Naive thymus-derived CD4-positive, alpha-beta T cell (primary cell): ENCODE results near the gene NANOS2. TPM values are rescaled to one million over a fixed set of nuclear protein-coding genes. Genes with fewer than 3 reads are reported as not detected.

Experiments used
- ATAC-seq: fragments of 150-1000 bp; cut with Tn5 transposase; 2 replicates; pipeline ENCODE4 v1.10.0; 2021; ENCODE audit warnings: mild to moderate bottlenecking, moderate library complexity
- CTCF ChIA-PET: fragments of 350-600 bp; sonication (Branson Sonifier 250); formaldehyde crosslinking; loops from one replicate; lab custom pipeline; 2021; ENCODE audit warnings: antibody characterized with exemption; lab: Charles Lee
- POLR2A ChIA-PET: fragments of 350-600 bp; sonication (Branson Sonifier 250); formaldehyde crosslinking; loops from one replicate; lab custom pipeline; 2021; ENCODE audit warnings: antibody characterized with exemption, inconsistent platforms; lab: Charles Lee
- DNase-seq, 9 donors: peaks; one replicate each; pipeline versions ENCODE4 v3.0.0 to v3.0.0-alpha.2; 2020 to 2022; ENCODE audit warnings: mixed read lengths in 1 of 9
- H3K27ac ChIP-seq: one replicate; pipeline ENCODE4 v1.7.0; 2013; ENCODE audit warnings: mild to moderate bottlenecking, low read depth, low read length, moderate library complexity
- H3K27me3 ChIP-seq, 2 donors: one replicate each; pipeline ENCODE4 v1.7.0; 2013; ENCODE audit warnings: low read length in 2 of 2, mild to moderate bottlenecking in 2 of 2, moderate library complexity in 2 of 2; ENCODE audit not compliant: control insufficient read depth in 2 of 2, insufficient read depth in 2 of 2
- H3K36me3 ChIP-seq, 3 experiments: 1 replicate in 2 of 3; 2 replicates in 1 of 3; pipeline ENCODE4 v1.7.0; 2013; ENCODE audit warnings: low read length in 3 of 3, mild to moderate bottlenecking in 3 of 3, moderate library complexity in 1 of 3; ENCODE audit not compliant: insufficient read depth in 3 of 3, control insufficient read depth in 2 of 3
- H3K4me1 ChIP-seq, 2 donors: one replicate each; pipeline ENCODE4 v1.7.0; 2013; ENCODE audit warnings: low read length in 2 of 2, mild to moderate bottlenecking in 2 of 2, moderate library complexity in 1 of 2; ENCODE audit not compliant: control insufficient read depth in 2 of 2, insufficient read depth in 2 of 2
- H3K4me3 ChIP-seq: 2 replicates; pipeline ENCODE4 v1.7.0; 2013; ENCODE audit warnings: mild to moderate bottlenecking, low read length
- H3K9me3 ChIP-seq, 3 experiments: 1 replicate in 2 of 3; 2 replicates in 1 of 3; pipeline ENCODE4 v1.7.0; 2013; ENCODE audit warnings: low read length in 3 of 3; ENCODE audit not compliant: control insufficient read depth in 2 of 3
- H3K27ac Mint-ChIP-seq, 9 donors: one replicate each; pipeline ENCODE4 v1.8.0; 2020 to 2022; ENCODE audit warnings: mixed read lengths in 9 of 9, mild to moderate bottlenecking in 8 of 9, moderate library complexity in 5 of 9, inconsistent platforms in 2 of 9
- H3K27me3 Mint-ChIP-seq, 5 donors: one replicate each; pipeline ENCODE4 v1.8.0; 2021 to 2022; ENCODE audit warnings: mixed read lengths in 5 of 5, mild to moderate bottlenecking in 1 of 5
- H3K36me3 Mint-ChIP-seq, 5 donors: one replicate each; pipeline ENCODE4 v1.8.0; 2020 to 2022; ENCODE audit warnings: mixed read lengths in 5 of 5, mild to moderate bottlenecking in 3 of 5, inconsistent platforms in 1 of 5
- H3K4me1 Mint-ChIP-seq, 7 donors: one replicate each; pipeline ENCODE4 v1.8.0; 2020 to 2022; ENCODE audit warnings: mixed read lengths in 7 of 7, mild to moderate bottlenecking in 3 of 7, inconsistent platforms in 1 of 7
- H3K4me3 Mint-ChIP-seq, 10 donors: one replicate each; pipeline ENCODE4 v1.8.0; 2020 to 2022; ENCODE audit warnings: mild to moderate bottlenecking in 10 of 10, mixed read lengths in 10 of 10, moderate library complexity in 6 of 10, inconsistent platforms in 2 of 10
- H3K9me3 Mint-ChIP-seq, 11 donors: one replicate each; pipeline ENCODE4 v1.8.0; 2020 to 2022; ENCODE audit warnings: mixed read lengths in 11 of 11, mild to moderate bottlenecking in 4 of 11, inconsistent platforms in 1 of 11, moderate library complexity in 1 of 11
- intact Hi-C, 2 donors: fragments of 100-400 bp; cut with micrococcal nuclease; formaldehyde crosslinking; loops; one replicate each; pipeline ENCODE4 v1.15.1; 2023
- polyA plus RNA-seq, 2 donors: library from polyadenylated mRNA; unstranded; fragments of 300-500 nt; fragmentation: Illumina TruSeq; gene quantifications; one replicate each; pipeline ENCODE4 v1.2.3, GENCODE V29; 2021
- total RNA-seq, 6 experiments: library from RNA in 5 of 6; stranded (reverse) in 5 of 6; gene quantifications; 1 replicate in 5 of 6; 2 replicates in 1 of 6; pipeline ENCODE4 v1.2.3 and lab custom pipeline; 2021 to 2026

NANOS2 gene
- total and polyA plus RNA-seq, 7 experiments from 2014 or later: not detected

GRCh38 chr19:45940515-45940805 lies 25.9 kb upstream of the NANOS2 start:
- Histone ChIP-seq H3K27ac (no peak overlapping the region), H3K4me1 (no peaks in the 10 kb centered on the region), H3K36me3 (no peaks in the 10 kb centered on the region), H3K9me3 (no peaks in the 10 kb centered on the region), H3K27me3 (peaks cover 0 to 4% of the 10 kb centered on the region in 2 donors), H3K4me3 (no peak overlapping the region)
- H3K27ac Mint-ChIP-seq: no peak overlapping the region
- peaks cover 0 to 5% (median 4%) of the 10 kb centered on the region in 5 donors for H3K36me3 Mint-ChIP-seq
- DNase-seq: no peak
- ChIA-PET POLR2A (no interaction called here), CTCF (no interaction called here)
- ATAC-seq: no peak
- H3K4me1 Mint-ChIP-seq: peaks cover 0 to 9% (median 0%) of the 10 kb centered on the region in 7 donors
- H3K4me3 Mint-ChIP-seq: no peak overlapping the region
- peaks cover 26 to 50% (median 44%) of the 10 kb centered on the region in 5 donors for H3K27me3 Mint-ChIP-seq
- intact Hi-C loops: no loop called here
- H3K9me3 Mint-ChIP-seq: peaks cover 0 to 7% (median 2%) of the 10 kb centered on the region in 11 donors

DNA sequence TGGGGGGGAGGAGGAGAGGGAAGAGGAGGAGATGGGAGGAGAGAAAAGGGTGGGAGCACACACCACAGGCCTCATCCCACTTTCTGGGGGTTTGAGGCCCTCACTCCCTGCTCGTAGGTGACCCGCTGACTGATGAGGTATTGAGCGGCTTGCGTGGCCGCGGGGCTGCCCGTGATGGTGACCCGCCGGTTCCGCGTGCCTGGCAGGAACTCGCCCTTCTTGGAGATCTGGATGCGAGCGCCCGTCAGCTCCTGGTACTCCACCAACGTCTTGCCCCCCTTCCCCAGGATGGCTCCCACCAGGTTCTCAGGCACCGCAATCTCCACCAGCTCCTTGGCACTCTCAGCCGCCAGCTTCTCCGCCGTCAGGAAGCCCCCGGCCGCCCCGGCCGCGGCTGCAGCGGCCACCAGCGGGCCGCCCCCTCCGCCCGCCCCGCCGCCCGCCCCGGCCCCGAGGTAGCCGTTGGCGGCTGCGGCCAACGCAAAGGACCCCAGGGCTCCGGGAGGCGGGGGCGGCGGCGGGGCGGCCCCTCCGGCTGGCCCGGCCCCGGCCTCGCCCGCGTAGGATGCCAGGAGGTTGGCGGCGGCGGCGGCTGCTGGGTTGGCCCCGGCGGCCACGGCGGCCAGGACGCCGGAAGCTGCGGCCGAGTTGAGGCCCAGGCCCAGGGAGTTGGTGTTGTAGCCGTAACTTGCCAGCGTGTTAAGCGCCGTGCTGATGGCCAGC lies 25.4 kb upstream of the NANOS2 start:
- H3K4me1 ChIP-seq: no peaks in the 10 kb centered on the region
- DNase-seq (no peak), ATAC-seq (no peak)
- no peak overlapping the region for H3K27ac ChIP-seq
- Mint-ChIP-seq H3K4me1 (peaks cover 0 to 9% (median 0%) of the 10 kb centered on the region in 7 donors), H3K27ac (no peak overlapping the region), H3K36me3 (peaks cover 0 to 5% (median 4%) of the 10 kb centered on the region in 5 donors), H3K9me3 (peaks cover 0 to 7% (median 2%) of the 10 kb centered on the region in 11 donors), H3K4me3 (no peak overlapping the region), H3K27me3 (peaks cover 30 to 50% (median 49%) of the 10 kb centered on the region in 5 donors)
- no peaks in the 10 kb centered on the region for H3K36me3 ChIP-seq
- intact Hi-C loops: no loop called here
- no peak overlapping the region for H3K4me3 ChIP-seq
- POLR2A ChIA-PET: interaction anchor here (0.6 kb wide), 1 partner anchor 96 kb away, joined by 3 read pairs; no protein-coding TSS in a partner anchor
- CTCF ChIA-PET: no interaction called here
- peaks cover 0 to 4% of the 10 kb centered on the region in 2 donors for H3K27me3 ChIP-seq
- no peaks in the 10 kb centered on the region for H3K9me3 ChIP-seq

DNA sequence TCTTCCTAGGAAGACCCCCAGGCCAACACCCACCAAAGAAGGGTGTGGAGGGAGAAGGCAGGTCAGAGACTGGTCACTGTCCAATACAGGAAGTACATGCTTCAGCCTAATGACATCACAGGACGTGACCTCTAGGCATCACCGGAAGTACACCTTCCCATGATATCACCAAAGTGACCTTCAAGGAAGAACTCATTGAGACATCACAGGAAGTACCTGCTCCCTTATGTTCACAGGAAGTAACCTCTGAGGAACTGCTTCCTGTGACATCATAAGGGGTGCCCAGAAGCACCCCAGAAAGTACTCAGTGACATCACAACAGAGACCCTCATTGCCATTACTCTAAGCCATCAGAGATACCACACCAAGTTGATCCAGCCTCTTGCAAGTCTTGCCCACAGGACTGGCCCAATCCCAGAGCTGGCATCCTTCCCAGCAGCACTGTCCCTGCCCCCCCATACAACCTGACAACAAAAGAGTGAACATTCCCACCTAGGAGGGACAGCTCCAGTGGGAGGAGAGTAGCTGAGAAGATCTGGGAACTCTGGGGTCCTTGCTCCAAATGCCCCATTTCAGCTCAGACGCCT lies 24.2 kb upstream of the NANOS2 start:
- POLR2A ChIA-PET: no interaction called here
- H3K27me3 ChIP-seq: peaks cover 0 to 4% of the 10 kb centered on the region in 2 donors
- DNase-seq (no peak), ATAC-seq (no peak)
- Mint-ChIP-seq H3K27me3 (peaks cover 40 to 61% (median 45%) of the 10 kb centered on the region in 5 donors), H3K36me3 (peaks cover 0 to 5% (median 4%) of the 10 kb centered on the region in 5 donors), H3K4me3 (peak overlapping the region in 1 of 10 donors; percentile 38), H3K27ac (no peak overlapping the region), H3K9me3 (peaks cover 0 to 7% (median 2%) of the 10 kb centered on the region in 11 donors), H3K4me1 (peaks cover 0 to 9% (median 0%) of the 10 kb centered on the region in 7 donors)
- H3K36me3 ChIP-seq: no peaks in the 10 kb centered on the region
- intact Hi-C loops: no loop called here
- CTCF ChIA-PET: no interaction called here
- no peaks in the 10 kb centered on the region for H3K4me1 ChIP-seq
- no peaks in the 10 kb centered on the region for H3K9me3 ChIP-seq
- no peak overlapping the region for H3K4me3 ChIP-seq
- H3K27ac ChIP-seq: no peak overlapping the region

GRCh38 chr19:45935267-45935666 lies 20.7 kb upstream of the NANOS2 start:
- ATAC-seq: no peak
- no peak overlapping the region for H3K27ac ChIP-seq
- H3K27me3 ChIP-seq: peaks cover 0 to 4% of the 10 kb centered on the region in 2 donors
- no peak overlapping the region for H3K4me3 ChIP-seq
- intact Hi-C loops: no loop called here
- H3K4me1 ChIP-seq: no peaks in the 10 kb centered on the region
- ChIA-PET POLR2A (no interaction called here), CTCF (no interaction called here)
- Mint-ChIP-seq H3K4me3 (no peak overlapping the region), H3K27me3 (peaks cover 31 to 58% (median 46%) of the 10 kb centered on the region in 5 donors), H3K36me3 (peaks cover 0 to 5% (median 4%) of the 10 kb centered on the region in 5 donors), H3K9me3 (peaks cover 0 to 6% (median 2%) of the 10 kb centered on the region in 11 donors), H3K4me1 (peaks cover 0 to 9% (median 0%) of the 10 kb centered on the region in 7 donors), H3K27ac (no peak overlapping the region)
- no peaks in the 10 kb centered on the region for H3K9me3 ChIP-seq
- no peak for DNase-seq
- no peaks in the 10 kb centered on the region for H3K36me3 ChIP-seq

- H3K27ac ChIP-seq: no peak overlapping the region
- Mint-ChIP-seq H3K27me3 (peaks cover 30 to 61% (median 49%) of the 10 kb centered on the region in 5 donors), H3K9me3 (peaks cover 0 to 7% (median 2%) of the 10 kb centered on the region in 11 donors), H3K4me1 (peaks cover 0 to 9% (median 0%) of the 10 kb centered on the region in 7 donors), H3K36me3 (peaks cover 0 to 5% (median 4%) of the 10 kb centered on the region in 5 donors), H3K4me3 (no peak overlapping the region), H3K27ac (no peak overlapping the region)
- H3K4me3 ChIP-seq: no peak overlapping the region
- peaks cover 0 to 4% of the 10 kb centered on the region in 2 donors for H3K27me3 ChIP-seq
- H3K9me3 ChIP-seq: no peaks in the 10 kb centered on the region
- intact Hi-C loops: no loop called here
- no peak for DNase-seq
- ChIA-PET POLR2A (no interaction called here), CTCF (no interaction called here)
- no peaks in the 10 kb centered on the region for H3K36me3 ChIP-seq
- ATAC-seq: no peak
- no peaks in the 10 kb centered on the region for H3K4me1 ChIP-seq
These were observed 20.1 kb upstream of the NANOS2 start for GRCh38 chr19:45934551-45935230.

- Mint-ChIP-seq H3K4me1 (peaks cover 0 to 13% (median 0%) of the 10 kb centered on the region in 7 donors), H3K27me3 (peaks cover 23 to 56% (median 44%) of the 10 kb centered on the region in 5 donors), H3K9me3 (peaks cover 0 to 4% (median 1%) of the 10 kb centered on the region in 11 donors), H3K4me3 (no peak overlapping the region), H3K27ac (no peak overlapping the region), H3K36me3 (peaks cover 0 to 5% (median 4%) of the 10 kb centered on the region in 5 donors)
- ChIA-PET CTCF (no interaction called here), POLR2A (no interaction called here)
- Histone ChIP-seq H3K27ac (no peak overlapping the region), H3K4me3 (no peak overlapping the region), H3K4me1 (no peaks in the 10 kb centered on the region), H3K36me3 (no peaks in the 10 kb centered on the region), H3K27me3 (no peaks in the 10 kb centered on the region), H3K9me3 (no peaks in the 10 kb centered on the region)
- intact Hi-C loops: no loop called here
- ATAC-seq (no peak), DNase-seq (no peak)
These were observed 19.2 kb upstream of the NANOS2 start for GRCh38 chr19:45933759-45934158.
